ENCODE results near the gene LTBP2.

LTBP2 gene

GRCh38 chr14:74528406-74528805 is 83.6 kb downstream of the LTBP2 start:
- H3K4me3 ChIP-seq (ENCODE audit: low read depth, low read length) = no peak overlapping the region
- peaks cover 16% of the 10 kb centered on the region for H3K36me3 ChIP-seq (replicated peaks)
- no peak overlapping the region for H3K27ac ChIP-seq
- TF ChIP-seq CTCF (IDR thresholded peaks at IDR 0.05; ENCODE audit: low read depth, low read length, missing control alignments) = no peak
- H3K27me3 ChIP-seq (replicated peaks) = no peaks in the 10 kb centered on the region
- DNase-seq = no peak
- in situ Hi-C loops (cut with HindIII; ENCODE audit: low pct_ligation_motif_present, low sequenced_read_pairs) = no loop called here

- H3K27me3 ChIP-seq (replicated peaks) = no peaks in the 10 kb centered on the region
- TF ChIP-seq CTCF (IDR thresholded peaks at IDR 0.05; ENCODE audit: low read depth, low read length, missing control alignments) = no peak
- H3K27ac ChIP-seq = no peak overlapping the region
- H3K4me3 ChIP-seq (ENCODE audit: low read depth, low read length) = no peak overlapping the region
- H3K36me3 ChIP-seq (replicated peaks) = peaks cover 16% of the 10 kb centered on the region
- no peak for DNase-seq
- in situ Hi-C loops (cut with HindIII; ENCODE audit: low pct_ligation_motif_present, low sequenced_read_pairs) = no loop called here
Measured at GRCh38 chr14:74527736-74528280, 84.2 kb downstream of the LTBP2 start.

GRCh38 chr14:74526854-74527585 is 85.0 kb downstream of the LTBP2 start:
- in situ Hi-C loops (cut with HindIII; ENCODE audit: low pct_ligation_motif_present, low sequenced_read_pairs) = no loop called here
- TF ChIP-seq CTCF (IDR thresholded peaks at IDR 0.05; ENCODE audit: low read depth, low read length, missing control alignments) = no peak
- DNase-seq = no peak
- Histone ChIP-seq H3K4me3 (ENCODE audit: low read depth, low read length) (no peak overlapping the region), H3K36me3 (replicated peaks) (peaks cover 19% of the 10 kb centered on the region), H3K27me3 (replicated peaks) (no peaks in the 10 kb centered on the region), H3K27ac (no peak overlapping the region)

GRCh38 chr14:74525361-74525851 is 86.6 kb downstream of the LTBP2 start:
- no peak overlapping the region for H3K4me3 ChIP-seq (ENCODE audit: low read depth, low read length)
- H3K36me3 ChIP-seq (replicated peaks) = peaks cover 21% of the 10 kb centered on the region
- no peak for TF ChIP-seq CTCF (IDR thresholded peaks at IDR 0.05; ENCODE audit: low read depth, low read length, missing control alignments)
- in situ Hi-C loops (cut with HindIII; ENCODE audit: low pct_ligation_motif_present, low sequenced_read_pairs) = no loop called here
- DNase-seq = no peak
- H3K27ac ChIP-seq = no peak overlapping the region
- no peaks in the 10 kb centered on the region for H3K27me3 ChIP-seq (replicated peaks)

- no peak for DNase-seq
- no peaks in the 10 kb centered on the region for H3K27me3 ChIP-seq (replicated peaks)
- no peak overlapping the region for H3K4me3 ChIP-seq (ENCODE audit: low read depth, low read length)
- H3K36me3 ChIP-seq (replicated peaks) = peaks cover 21% of the 10 kb centered on the region
- H3K27ac ChIP-seq = no peak overlapping the region
- TF ChIP-seq CTCF (IDR thresholded peaks at IDR 0.05; ENCODE audit: low read depth, low read length, missing control alignments) = no peak
- in situ Hi-C loops (cut with HindIII; ENCODE audit: low pct_ligation_motif_present, low sequenced_read_pairs) = no loop called here
Measured at GRCh38 chr14:74524812-74525135, 87.3 kb downstream of the LTBP2 start.

Measured in brain microvascular endothelial cell (primary cell).